GM23248 (cell line): ENCODE measurements around the gene TXLNA.

Experiments
- EZH2 ChIP-seq: fragments of 200-600 bp; sonication (generic); IDR thresholded peaks from 2 replicates; pipeline ENCODE4 v1.6.1; 2018; ENCODE audit warnings: antibody characterized with exemption, mild to moderate bottlenecking; ENCODE audit not compliant: insufficient read depth, poor library complexity, severe bottlenecking
- EZH2phosphoT487 ChIP-seq: fragments of 200-600 bp; sonication (generic); IDR thresholded peaks from 2 replicates; pipeline ENCODE4 v1.6.1; 2018; ENCODE audit warnings: antibody characterized with exemption, moderate library complexity, mild to moderate bottlenecking, low read depth; ENCODE audit not compliant: insufficient read depth

- TF ChIP-seq EZH2: no peak
- TF ChIP-seq EZH2phosphoT487: no peak
Measured at GRCh38 chr1:32181563-32181962, 2.1 kb downstream of the TXLNA start.
